M059J (cell line): ENCODE results near the gene KCNQ1. TPM values are rescaled to one million over a fixed set of nuclear protein-coding genes. Genes with fewer than 3 reads are reported as not detected.
A peak's percentile ranks its signal among the peaks of the same experiment; 100 is the strongest.
"Not testable (repeated sequence)": the region's sequence is repeated elsewhere in the genome, so short reads cannot be mapped to it uniquely, and the experiment has no call there.

Experiments
- DNase-seq: peaks from one replicate; pipeline ENCODE4 v3.0.0-alpha.2; 2012; ENCODE audit warnings: low read depth
- total RNA-seq: library from RNA; depleted of rRNA; stranded (reverse); fragments of >200 nt; shearing (Covaris generic); gene quantifications from 2 replicates; pipeline ENCODE4 v1.2.3, GENCODE V29; 2014

Gene KCNQ1
- total RNA-seq, 1 experiment from 2014 or later = not detected

DNA sequence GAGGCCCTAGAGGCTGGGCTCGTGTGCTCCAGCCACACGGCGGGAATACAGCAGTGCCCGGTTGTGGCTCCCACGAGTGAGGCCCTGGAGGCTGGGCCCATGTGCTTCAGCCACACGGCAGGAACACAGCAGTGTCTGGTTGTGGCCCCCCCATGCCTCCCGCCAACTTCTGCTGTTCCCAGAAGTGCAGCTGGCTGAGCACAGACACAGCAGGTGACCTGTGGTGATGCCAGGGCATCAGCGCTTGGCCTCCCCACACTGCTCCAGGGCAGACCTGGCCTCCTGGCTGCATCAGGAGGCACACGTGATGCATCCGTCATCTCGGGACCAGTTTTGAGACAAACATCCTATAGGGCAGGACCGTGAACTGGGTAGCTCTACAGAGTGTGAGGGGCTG, 144.7 kb downstream of the KCNQ1 start:
- no peak for DNase-seq

DNA sequence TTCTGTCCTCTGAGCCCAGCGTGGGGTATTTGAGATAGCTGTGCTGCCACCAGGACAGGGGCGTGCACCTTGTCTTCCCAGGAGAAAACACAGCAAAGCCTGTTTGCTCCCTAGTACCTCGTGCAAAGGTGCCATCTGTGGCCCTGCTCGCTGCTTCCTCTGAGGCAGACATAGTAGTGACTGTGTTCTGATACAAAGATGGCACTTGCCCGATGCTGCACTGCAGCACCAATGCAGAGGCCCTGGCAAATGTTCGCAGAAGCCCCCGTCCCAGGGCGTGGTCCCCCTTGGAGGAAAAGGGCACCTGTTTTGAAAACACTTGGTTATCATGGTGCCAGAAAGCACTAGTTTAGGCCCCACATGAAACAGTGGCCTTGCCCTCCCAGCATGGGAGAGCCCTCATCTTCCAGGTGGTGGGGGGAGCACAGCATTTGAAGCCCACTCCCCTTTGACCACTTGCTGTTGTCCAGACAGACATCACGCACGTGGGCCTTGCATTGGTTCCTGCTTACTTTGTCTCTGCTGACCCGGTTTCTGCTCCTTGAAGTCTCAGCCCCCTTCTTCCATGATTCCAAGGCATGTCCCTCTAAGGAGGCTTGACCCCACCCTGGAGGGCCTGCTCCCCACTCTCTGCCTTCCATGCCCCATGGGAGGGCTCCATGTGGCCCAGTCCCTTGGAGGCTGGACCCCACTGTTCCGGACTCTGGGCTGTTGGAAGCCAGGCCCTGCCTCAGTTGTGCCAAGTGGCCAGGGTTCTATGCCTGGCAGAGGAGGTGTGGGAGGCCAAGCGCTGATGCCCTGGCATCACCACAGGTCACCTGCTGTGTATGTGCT, 145.5 kb downstream of the KCNQ1 start:
- DNase-seq = no peak

DNA sequence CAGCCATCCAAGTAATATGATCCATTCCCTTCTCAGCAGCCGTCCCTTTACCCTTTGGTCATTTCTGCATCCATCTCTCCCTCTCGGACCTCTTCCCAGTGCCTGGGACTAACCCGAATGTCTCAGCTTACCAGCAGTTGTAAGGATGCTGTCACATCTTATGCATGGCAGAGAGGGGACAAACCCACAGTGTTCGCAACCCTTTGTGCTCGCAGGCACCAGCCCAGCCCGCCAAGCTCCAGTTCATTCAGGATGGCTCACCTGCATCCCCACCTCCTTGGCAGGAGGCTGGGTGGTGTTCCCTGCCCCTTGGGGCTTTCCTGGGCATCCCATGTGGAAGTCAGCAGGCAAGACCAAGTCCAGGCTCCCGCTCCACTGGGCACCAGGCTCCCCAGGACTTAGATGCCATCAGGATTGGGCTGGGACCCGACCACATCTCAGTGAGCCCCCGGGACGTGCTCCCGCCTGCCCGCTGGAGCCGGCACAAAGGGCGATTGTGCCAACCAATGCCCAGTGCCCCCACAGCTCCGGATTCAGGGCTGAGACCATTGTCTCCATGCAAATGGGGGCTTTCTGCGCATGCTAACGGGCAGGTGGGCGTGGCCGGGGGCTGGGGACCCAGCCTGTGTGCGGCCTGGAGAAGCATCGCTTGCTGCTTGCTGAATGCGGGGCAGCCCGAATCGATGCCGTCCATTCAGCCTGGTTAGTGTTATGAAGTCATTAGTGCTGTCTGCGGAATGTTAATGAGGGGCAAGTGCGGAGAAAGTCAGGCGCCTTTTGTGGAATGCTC, 146.4 kb downstream of the KCNQ1 start:
- DNase-seq = no peak

DNA sequence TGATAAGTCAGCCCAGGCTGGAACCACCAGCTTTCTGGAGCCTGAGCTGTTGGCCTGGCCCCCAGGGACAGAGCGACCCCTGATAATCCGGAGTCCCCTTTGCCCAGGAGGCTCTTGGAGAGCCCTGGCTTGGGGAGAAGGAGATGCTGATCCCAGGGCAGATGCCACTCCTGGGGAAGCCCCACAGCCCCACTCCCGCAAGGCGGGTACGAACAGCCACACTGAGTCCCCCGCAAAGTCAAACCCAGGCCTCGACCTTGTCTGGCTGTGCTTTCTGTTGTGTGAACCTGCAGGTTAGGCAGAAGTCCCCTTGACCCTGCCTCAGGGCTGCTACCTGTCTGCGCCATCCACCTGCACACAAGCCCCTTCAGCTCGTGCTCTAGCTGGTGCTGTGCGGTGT, 147.0 kb downstream of the KCNQ1 start:
- DNase-seq = no peak

DNA sequence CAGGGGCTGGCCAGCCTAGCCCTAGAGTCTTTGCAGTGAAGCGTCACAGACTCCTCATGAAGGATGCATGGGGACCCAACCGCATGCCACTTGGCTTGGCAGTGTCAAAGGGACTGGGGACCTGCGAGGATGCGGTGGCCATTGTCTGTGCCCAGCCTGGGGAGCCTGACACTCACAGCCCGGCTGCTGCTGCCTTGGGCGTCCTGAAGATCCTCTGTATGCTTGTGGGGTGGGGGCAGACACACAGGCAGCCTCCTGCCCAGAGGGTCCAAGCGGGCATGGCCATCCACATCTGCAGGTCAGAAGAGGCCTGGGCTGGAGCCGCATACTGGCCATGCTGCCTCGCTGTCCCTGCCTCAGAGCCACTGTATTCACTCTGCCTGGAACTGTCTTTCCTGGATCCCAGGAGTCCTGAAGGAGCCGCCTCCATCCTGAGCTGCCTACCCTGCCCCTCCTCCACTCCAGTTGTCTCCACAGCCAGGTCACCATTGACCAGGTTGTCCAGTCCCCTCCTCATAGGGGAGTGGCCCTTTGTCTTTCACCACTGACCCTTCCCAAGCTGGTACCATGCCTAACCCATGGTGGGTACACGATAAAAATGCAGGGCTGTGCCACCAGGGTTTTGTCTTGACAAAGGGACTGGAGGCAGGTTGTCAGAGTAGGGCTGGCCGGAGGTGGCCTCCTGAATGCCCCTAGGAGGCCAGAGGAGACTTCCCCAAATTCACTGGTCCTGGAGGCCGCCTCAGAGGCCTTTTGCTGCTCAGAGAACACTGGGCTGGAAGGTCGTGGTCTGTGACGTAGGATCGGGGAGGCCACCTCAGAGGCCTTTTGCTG, 148.0 kb downstream of the KCNQ1 start:
- no peak for DNase-seq

DNA sequence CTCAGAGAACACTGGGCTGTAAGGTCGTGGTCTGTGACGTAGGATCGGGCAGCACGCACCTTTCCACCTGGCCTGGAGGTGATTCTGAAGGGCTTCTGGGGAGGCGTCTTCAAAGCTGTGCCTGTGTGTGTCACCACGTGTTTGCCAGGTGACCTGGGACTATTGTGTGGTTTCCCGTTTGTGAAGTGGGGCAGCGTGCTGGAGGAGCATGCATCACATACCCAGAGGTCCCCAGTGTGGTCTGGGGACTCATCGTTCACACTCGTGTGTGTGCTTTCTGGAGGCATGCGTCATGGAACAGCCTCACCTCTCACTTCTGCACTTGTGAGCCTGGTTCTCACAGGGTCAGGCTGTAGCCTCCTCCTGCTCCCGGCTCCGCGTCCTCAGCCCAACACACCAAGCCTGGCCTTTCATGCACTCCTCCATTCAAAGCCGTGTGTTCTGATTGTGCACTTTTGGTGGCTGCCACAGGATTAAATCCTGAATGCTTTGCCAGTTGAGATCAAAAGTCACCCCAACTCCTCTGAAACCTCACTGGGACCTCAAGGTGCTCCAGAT, 148.7 kb downstream of the KCNQ1 start:
- no peak for DNase-seq

DNA sequence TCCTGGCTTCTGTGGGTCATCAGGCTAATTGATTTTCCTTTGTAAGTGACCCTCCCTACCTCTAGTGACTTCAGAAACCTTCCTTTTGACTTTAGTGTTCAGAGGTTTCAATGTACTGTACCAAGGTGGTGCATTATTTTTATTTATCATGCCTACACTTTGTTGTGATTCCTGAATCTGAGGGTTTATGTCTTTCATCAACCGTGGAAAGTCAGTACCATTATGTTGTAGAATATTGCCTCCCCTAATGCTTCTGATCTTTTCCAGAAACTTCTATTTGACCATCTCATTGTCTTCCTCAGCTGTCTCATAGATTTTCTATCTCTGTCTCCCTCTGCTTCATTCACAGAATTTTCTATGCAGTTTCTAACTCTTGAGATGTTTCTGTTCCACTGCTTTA, 149.5 kb downstream of the KCNQ1 start:
- DNase-seq = no peak

DNA sequence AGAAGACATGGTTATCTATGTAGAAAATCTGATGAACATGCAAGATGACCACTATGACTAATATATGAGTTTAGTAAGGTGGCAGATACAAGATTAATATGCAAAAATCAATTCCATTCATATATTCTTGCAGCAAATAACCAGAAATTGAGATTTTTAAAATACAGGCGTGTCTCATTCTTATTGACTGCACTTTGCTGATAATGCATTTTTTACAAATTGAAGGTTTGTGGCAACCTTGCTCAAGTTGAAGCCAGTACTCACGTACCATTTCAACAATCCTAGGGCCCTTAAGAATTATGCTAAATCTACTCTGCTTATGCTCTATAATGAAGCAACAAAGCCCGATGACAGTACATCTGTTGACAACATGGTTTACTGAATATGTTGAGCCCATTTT, 150.4 kb downstream of the KCNQ1 start:
- DNase-seq = no peak

DNA sequence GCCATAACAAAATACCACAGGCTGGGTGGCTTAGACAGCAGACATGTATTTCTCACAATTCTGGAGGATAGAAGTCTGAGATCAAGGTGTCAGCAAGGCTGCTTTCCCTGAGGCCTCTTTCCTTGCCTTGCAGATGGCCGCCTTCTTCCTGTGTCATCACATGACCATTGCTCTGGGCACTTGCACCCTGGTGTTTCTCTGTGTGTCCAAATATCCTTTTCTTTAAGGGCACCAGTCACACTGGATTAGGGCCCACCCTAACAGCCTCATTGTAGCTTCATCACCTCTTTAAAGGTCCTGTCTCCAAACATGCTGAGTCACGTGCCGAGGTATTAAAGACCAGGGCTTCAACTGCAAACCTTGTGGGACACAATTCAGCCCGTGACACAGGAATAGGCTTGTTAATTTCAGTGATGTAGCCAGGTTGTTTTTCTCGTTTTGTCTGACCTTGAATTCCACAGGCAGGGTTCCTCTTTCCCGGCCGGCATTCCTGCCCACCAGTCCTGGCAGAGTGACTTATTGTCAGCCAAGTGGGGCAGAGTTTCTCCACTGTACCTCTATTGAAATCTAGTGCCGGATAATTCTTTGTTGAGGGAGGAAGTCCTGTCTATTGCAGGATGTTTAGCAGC, 154.9 kb downstream of the KCNQ1 start:
- no peak for DNase-seq

DNA sequence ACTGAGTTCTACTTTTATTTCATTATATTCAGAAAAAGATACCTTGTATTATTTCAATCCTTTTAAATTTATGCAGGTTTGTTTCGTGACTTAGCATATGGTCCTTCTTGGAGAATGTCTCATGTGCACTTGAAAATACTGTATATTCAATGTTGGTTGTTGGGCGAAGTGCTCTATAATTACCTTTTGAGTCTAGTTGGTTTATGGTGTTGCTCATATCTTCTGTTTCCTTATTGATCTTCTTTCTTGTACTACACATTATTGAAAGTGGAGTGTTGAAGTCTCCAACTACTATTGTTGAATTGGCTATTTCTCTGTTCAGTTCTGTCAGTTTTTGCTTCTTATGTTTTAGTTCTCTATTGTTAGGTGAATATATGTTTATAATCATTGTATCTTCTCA, 164.5 kb downstream of the KCNQ1 start:
- no peak for DNase-seq

DNA sequence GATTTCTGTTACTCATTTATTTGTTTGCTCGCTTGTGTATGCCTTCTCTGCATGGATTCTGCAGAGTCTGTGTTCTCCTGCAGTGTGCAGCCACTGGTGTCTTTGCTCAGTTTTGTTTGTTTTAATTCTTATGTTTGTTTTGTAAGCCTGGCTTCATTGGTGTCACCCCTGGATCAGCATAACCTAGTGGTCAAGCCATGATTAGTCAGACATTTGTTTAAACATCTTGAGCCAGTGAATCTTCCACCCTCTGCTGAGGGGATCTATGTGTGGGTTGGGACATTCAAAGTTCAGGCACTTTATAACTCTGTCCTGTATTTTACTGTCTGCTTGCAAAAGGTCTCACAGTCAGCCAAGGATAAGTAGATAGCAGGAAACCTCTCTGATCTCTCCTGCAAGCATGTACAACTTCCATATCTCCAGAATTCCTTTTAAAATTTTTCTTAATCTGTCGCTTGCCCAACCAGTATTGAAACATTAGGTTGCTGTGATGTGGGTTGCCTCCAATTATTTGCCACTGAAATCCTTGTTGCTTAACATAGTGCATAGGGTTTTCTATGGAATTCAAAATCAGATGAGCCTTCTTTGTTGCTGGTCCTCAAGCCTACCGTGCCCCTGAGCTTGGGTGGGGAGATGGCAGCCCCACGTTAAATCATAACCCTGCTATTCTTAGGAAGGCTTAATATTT, 168.2 kb downstream of the KCNQ1 start:
- DNase-seq = no peak

DNA sequence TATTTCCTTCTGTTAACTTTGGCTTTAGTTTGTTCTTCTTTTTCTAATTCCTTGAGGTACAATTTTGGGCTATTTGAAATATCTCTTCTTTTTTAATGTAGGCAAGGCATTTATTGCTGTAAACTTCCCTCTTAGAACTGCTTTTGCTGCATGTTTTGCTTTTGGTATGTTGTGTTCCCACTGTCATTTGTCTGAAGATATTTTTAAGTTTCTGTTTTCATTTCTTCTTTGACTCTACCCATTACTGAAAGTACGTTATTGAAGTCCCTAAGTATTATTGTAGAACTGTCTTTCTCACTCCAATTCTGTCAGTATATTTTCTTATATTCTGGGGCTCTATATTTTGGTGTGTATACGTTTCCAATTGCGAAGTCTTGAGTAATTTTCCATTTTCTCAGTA, 177.1 kb downstream of the KCNQ1 start:
- no peak for DNase-seq

DNA sequence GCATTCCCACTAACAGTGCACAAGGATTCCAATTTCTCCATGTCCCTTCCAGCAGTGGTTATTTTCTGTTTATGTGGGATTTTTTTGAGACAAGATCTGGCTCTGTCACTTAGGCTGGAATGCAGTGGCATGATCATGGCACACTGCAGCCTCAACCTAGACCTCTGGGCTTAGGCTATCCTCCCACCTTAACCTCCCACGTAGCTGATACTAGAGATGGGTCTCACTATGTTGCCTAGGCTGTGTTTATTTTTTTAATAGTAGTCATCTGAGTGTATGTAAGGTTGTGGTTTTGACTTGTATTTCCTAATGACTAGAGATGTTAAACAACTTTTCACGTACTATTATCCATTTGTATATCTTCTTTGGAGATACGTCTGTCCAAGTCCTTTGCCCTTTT, 180.4 kb downstream of the KCNQ1 start:
- peak; percentile 23 for DNase-seq

DNA sequence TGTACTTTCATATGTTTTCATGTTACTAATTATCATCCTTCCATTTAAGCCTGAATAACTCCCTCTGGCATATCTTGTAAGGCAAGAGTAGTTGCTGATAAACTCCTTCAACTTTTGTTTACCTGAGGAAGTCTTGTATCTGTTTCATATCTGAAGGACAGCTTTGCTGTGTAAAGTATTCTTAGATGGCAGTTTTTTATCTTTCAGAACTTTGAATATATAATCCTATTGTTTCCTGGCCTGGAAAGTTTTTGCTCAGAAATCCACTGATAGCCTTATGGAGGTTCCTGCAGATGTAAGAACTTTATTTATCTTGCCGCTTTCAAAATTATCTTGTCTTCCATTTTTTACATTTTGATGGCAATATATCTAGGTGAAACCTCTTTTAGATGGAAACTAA, 185.9 kb downstream of the KCNQ1 start:
- DNase-seq = no peak

DNA sequence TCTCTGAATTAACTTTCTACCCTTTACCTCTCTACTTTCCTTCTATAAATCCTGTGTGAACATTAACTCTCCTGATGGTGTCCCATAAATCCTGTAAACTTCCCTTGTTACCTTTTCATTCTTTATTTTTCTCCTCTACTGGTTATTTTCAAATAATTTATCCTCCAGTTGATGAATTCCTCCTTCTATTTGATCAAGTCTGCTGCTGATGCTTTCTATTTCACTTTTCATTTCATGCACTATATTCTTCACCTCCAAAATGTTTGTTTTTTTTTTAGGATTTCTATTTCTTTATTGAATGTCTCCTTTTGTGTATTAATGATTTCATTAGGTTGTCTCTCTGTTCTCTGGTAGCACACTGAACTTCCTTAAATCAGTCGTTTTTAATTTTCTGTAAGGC, 186.4 kb downstream of the KCNQ1 start:
- DNase-seq = no peak

DNA sequence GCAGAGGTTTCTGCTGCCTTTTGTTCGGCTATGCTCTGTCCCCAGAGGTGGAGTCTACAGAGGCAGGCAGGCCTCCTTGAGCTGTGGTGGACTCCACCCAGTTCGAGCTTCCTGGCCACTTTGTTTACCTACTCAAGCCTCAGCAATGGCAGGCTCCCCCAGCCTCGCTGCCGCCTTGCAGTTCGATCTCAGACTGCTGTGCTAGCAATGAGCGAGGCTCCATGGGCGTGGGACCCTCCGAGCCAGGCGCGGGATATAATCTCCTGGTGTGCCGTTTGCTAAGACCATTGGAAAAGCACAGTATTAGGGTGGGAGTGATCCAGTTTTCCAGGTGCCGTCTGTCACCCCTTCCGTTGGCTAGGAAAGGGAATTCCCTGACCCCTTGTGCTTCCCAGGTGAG, 195.0 kb downstream of the KCNQ1 start:
- not testable (repeated sequence) for DNase-seq

DNA sequence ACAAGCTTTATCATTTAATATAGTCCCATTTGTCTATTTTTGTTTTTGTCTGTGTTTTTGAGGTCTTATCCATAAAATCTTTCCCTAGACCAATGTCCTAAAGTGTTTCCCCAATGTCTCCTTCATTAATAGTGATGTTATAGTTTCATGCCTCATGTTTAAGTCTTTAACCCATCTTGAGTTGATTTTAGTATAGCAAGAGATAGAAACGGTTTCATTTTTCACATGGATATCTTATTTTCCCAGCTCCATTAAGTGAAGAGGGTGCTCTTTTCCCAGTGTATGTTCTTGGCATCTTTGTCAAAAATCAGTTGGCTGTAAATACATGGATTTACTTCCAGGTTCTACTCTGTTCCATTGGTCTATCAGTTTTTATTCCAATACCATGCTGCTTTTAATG, 196.8 kb downstream of the KCNQ1 start:
- DNase-seq = no peak

DNA sequence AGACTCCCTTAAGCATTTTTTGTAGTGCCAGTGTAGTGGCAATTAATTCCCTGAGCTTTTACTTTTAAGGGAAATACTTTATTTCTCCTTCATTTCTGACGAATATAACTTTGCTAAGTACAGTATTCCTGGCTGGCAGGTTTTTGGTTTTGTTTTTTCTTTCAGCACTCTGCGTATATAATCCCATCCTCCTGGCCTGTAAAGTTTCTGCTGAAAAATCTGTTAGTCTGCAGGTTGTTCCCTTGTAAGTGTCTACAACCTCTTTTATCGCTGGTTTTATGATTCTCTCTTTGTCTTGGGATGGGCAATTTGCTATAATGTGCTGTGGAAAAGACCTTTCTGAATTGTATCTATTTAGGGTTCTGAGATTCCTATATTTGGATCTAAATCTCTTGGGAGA, 198.9 kb downstream of the KCNQ1 start:
- DNase-seq = no peak

DNA sequence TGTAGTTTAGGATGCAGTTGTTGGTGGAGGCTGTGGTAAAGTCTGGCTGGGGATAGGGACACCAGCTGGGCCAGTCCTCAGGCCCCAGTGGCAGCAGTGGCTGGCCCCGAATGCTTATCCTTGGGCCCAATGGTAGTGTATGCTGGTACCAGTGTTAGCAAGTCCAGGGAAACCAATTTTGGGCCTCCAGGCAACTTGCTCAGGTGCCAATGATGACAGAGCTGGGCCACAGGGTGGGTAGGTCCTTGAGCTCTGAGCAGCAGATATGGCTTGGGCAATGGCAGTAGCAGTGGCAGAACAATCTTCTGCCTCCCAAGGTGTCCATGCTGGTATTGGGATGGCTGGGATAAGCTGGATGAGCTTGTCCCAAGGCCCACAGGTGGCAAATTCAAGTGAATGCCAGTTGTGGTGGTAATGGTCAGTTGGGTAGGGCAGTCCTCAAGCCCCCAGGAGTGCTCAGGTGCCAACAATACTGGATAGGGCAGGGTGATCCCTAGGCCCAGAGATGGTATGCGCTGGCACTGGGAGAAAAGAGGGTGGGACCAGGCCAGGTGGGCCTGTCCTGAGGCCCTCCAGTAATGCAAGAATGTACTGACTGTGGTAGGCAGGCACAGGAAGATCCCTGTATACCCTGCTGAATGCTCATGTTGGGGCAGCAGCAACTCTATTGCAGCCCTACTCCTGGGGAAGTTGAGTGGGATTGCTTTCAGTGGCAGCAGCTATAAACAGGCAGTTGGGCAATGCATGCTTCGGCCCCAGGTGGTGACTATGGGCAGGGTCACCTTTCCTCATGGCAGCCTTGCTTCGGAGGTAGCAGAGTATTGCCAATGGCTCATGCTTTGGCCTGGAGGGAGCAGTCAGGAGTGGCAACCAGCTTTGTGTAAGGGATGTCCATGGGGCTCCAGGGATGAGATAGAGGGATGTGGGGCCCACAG, 200.3 kb downstream of the KCNQ1 start:
- DNase-seq = no peak

DNA sequence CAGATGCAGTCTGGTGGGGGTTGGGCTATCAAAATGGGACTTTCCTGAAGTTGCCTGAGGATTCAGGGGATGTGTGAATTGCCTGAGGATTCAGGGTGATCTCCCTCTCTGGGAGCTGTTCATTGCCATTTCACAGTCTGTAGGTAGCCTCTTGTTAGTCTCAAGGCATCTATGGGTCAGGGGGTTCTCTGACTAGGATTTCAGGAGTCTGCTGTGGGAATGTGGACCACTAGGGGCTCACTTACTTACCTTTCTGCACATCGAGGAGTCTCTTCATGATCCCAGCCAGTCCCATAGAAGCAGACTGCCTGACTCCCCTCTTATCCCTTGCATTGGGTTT, 200.9 kb downstream of the KCNQ1 start:
- no peak for DNase-seq
